HepG2 (cell line): ENCODE measurements around the gene CAPN11. TPM values are rescaled to one million over a fixed set of nuclear protein-coding genes. Genes with fewer than 3 reads are reported as not detected.

Experiments
- ATF7 ChIP-seq, 2 experiments: fragments of 450-650 bp in 1 of 2; sonication (generic) in 1 of 2; formaldehyde crosslinking in 1 of 2; IDR thresholded peaks; 2 replicates each; pipeline versions ENCODE4 v1.4.0 to v1.6.1; 2016 to 2020; ENCODE audit warnings: antibody characterized with exemption in 1 of 2, mild to moderate bottlenecking in 1 of 2, missing genetic modification reagents in 1 of 2
- CBX1 ChIP-seq: IDR thresholded peaks from one replicate; pipeline ENCODE4 v1.6.1; 2016; ENCODE audit warnings: antibody characterized with exemption, low read depth
- JUNB ChIP-seq: sonication (generic); formaldehyde crosslinking; IDR thresholded peaks from 2 replicates; pipeline ENCODE4 v1.8.0; 2022; ENCODE audit warnings: missing genetic modification reagents, mild to moderate bottlenecking, borderline replicate concordance
- KLF11 ChIP-seq: IDR thresholded peaks from 2 replicates; pipeline ENCODE4 v1.6.1; 2016; ENCODE audit warnings: missing compliant biosample characterization
- MLX ChIP-seq: IDR thresholded peaks from 2 replicates; pipeline ENCODE4 v1.6.1; 2016
- PBX3 ChIP-seq: sonication (generic); formaldehyde crosslinking; IDR thresholded peaks from 2 replicates; pipeline ENCODE4 v1.8.1; 2023; ENCODE audit warnings: missing genetic modification reagents, inconsistent platforms, borderline replicate concordance
- RBAK ChIP-seq: sonication (generic); formaldehyde crosslinking; IDR thresholded peaks from 2 replicates; pipeline ENCODE4 v1.5.1; 2020; ENCODE audit warnings: mild to moderate bottlenecking, missing genetic modification reagents
- SNAI1 ChIP-seq: sonication (generic); formaldehyde crosslinking; IDR thresholded peaks from 2 replicates; pipeline ENCODE4 v1.5.0; 2020; ENCODE audit warnings: mild to moderate bottlenecking, missing genetic modification reagents, borderline replicate concordance
- SRSF9 ChIP-seq: fragments of 200-400 bp; formaldehyde crosslinking; IDR thresholded peaks from 2 replicates; pipeline ENCODE4 v1.6.1; 2018; ENCODE audit warnings: borderline replicate concordance, mild to moderate bottlenecking, low read depth, low read length; ENCODE audit not compliant: insufficient read depth, poor library complexity, severe bottlenecking
- TFDP1 ChIP-seq: IDR thresholded peaks from 2 replicates; pipeline ENCODE4 v1.6.1; 2016; ENCODE audit warnings: missing compliant biosample characterization, missing genetic modification reagents, borderline replicate concordance
- ZBTB7A ChIP-seq: sonication (generic); formaldehyde crosslinking; IDR thresholded peaks from 2 replicates; pipeline ENCODE4 v1.8.0; 2022; ENCODE audit warnings: mild to moderate bottlenecking, missing genetic modification reagents
- ZBTB8A ChIP-seq: sonication (generic); formaldehyde crosslinking; IDR thresholded peaks from 2 replicates; pipeline ENCODE4 v1.4.0; 2020; ENCODE audit warnings: mild to moderate bottlenecking, low read depth, missing genetic modification reagents, borderline replicate concordance
- ZMAT5 ChIP-seq: sonication (generic); formaldehyde crosslinking; IDR thresholded peaks from 2 replicates; pipeline ENCODE4 v1.5.0; 2020; ENCODE audit warnings: mild to moderate bottlenecking, low read depth, missing genetic modification reagents, borderline replicate concordance
- ZNF367 ChIP-seq: sonication (generic); formaldehyde crosslinking; IDR thresholded peaks from 2 replicates; pipeline ENCODE4 v1.4.0; 2020; ENCODE audit warnings: missing genetic modification reagents, borderline replicate concordance
- ZNF512 ChIP-seq: sonication (generic); formaldehyde crosslinking; IDR thresholded peaks from 2 replicates; pipeline ENCODE4 v1.4.0; 2020; ENCODE audit warnings: mild to moderate bottlenecking, missing genetic modification reagents
- ZNF558 ChIP-seq: sonication (generic); formaldehyde crosslinking; IDR thresholded peaks from 2 replicates; pipeline ENCODE4 v1.9.0; 2022; ENCODE audit warnings: mild to moderate bottlenecking, missing genetic modification reagents, borderline replicate concordance
- ZSCAN5A ChIP-seq: sonication (generic); formaldehyde crosslinking; IDR thresholded peaks from 2 replicates; pipeline ENCODE4 v1.8.0; 2022; ENCODE audit warnings: mild to moderate bottlenecking, missing genetic modification reagents, borderline replicate concordance
- ZUFSP ChIP-seq: sonication (generic); formaldehyde crosslinking; IDR thresholded peaks from 2 replicates; pipeline ENCODE4 v1.9.0; 2021; ENCODE audit warnings: missing genetic modification reagents, mild to moderate bottlenecking, borderline replicate concordance
- polyA plus RNA-seq, 8 experiments: library from polyadenylated mRNA; depleted of rRNA in 3 of 8; stranded (reverse) in 7 of 8; unstranded in 1 of 8; fragments of >200 nt; fragmentation: Illumina TruSeq in 4 of 8; extraction: Trizol in 4 of 8; gene quantifications; 2 replicates each; pipeline versions ENCODE4 v1.2.1 to v1.2.3, GENCODE V29; 2011 to 2016; ENCODE audit warnings: low read depth in 4 of 8, missing spikeins in 1 of 8, mixed read lengths in 1 of 8; ENCODE audit not compliant: insufficient read depth in 1 of 8
- total RNA-seq, 5 experiments: library from RNA; depleted of rRNA; stranded (reverse); fragments of >200 nt; fragmentation: Illumina TruSeq; extraction: Trizol; gene quantifications; 2 replicates each; pipeline ENCODE4 v1.2.3, GENCODE V29; 2016; ENCODE audit warnings: low read depth in 1 of 5

The CAPN11 gene
- total and polyA plus RNA-seq, 2 of the 13 experiments (the other 11 are each of a cell fraction or from before 2014, with no cell fraction given) = 0.07 to 0.11 TPM

GRCh38 chr6:44111434-44112417 lies 46.9 kb upstream of the CAPN11 start (continued):
- TF ChIP-seq TFDP1 = no peak
- no peak for TF ChIP-seq ZMAT5
- no peak for TF ChIP-seq PBX3
- no peak for TF ChIP-seq ZNF558
- 0 out of 2 replicates have a peak, but pooled peaks have one; percentile 41 for TF ChIP-seq MLX
- TF ChIP-seq ATF7 (IDR thresholded peaks at IDR 0.05) = 0 out of 2 replicates have a peak, but pooled peaks have one; percentile 29
- TF ChIP-seq ATF7 (CRISPR knock-in tag; IDR thresholded peaks at IDR 0.05) = no peak
- TF ChIP-seq JUNB (CRISPR knock-in tag) = no peak
- no peak for TF ChIP-seq ZBTB7A (CRISPR knock-in tag)
- TF ChIP-seq SNAI1 = no peak
- 0 out of 2 replicates have a peak, but pooled peaks have one; percentile 31 for TF ChIP-seq RBAK (CRISPR knock-in tag)
- no peak for TF ChIP-seq KLF11
- TF ChIP-seq ZSCAN5A = no peak
- TF ChIP-seq ZNF512 (CRISPR knock-in tag) = no peak
- no peak for TF ChIP-seq ZBTB8A (CRISPR knock-in tag)
- TF ChIP-seq SRSF9 = no peak
- no peak for TF ChIP-seq CBX1
- no peak for TF ChIP-seq ZUFSP (CRISPR knock-in tag)
- TF ChIP-seq ZNF367 (CRISPR knock-in tag) = no peak
